Left colon (tissue), 2 donors: Measurements from ENCODE around the gene PIK3R6. TPM values are rescaled to one million over a fixed set of nuclear protein-coding genes. Genes with fewer than 3 reads are reported as not detected.

ENCODE experiments used
- ATAC-seq: fragments of 200-7000 bp; cut with Tn5 transposase; one replicate; pipeline ENCODE4 v1.9.1; 2020; ENCODE audit warnings: mild to moderate bottlenecking, moderate library complexity
- DNase-seq, 2 donors: peaks; one replicate each; pipeline ENCODE4 v3.0.0-alpha.2; 2020
- intact Hi-C, 2 donors: fragments of 100-400 bp; cut with DNase I in 1 of 2; cut with micrococcal nuclease in 1 of 2; formaldehyde crosslinking; loops; one replicate each; pipeline versions ENCODE4 v1.11.2 to v1.14.0; 2022; cut with DNase I, micrococcal nuclease
- long read RNA-seq: library from polyadenylated mRNA; unstranded; transcript quantifications from one replicate; pipeline ENCODE4 v2.0.0, GENCODE V29; 2021
- total RNA-seq, 2 donors: library from RNA; stranded (reverse); fragmentation: NEBNext Ultra II Directional; extraction: Animal tissue kit (Norgen Biotek cat#: 25700); gene quantifications; one replicate each; pipeline ENCODE4 v1.2.1, GENCODE V29; 2021
- donor health status: DM: no; HTN: no; CAD: no.
- donor health status: DM: yes; HTN: yes; CAD: no.

The PIK3R6 gene
- total RNA-seq = under 1 TPM; 0.27 to 0.89 TPM
- long read RNA-seq, partial matches to known transcripts = 1 of 2 reads
- long read RNA-seq, other reads (novel, unspliced or antisense) = 1 of 2 reads

- no peak for DNase-seq
- intact Hi-C loops = no loop called here
- ATAC-seq = no peak
Measured at GRCh38 chr17:8867361-8867981, at the start of gene PIK3R6. Gene PIK3R6 (minus strand): TSS chr17:8867674. CDS start chr17:8849794, 17,880 bp downstream.

- no peak for DNase-seq
- intact Hi-C loops = no loop called here
- ATAC-seq = no peak
Measured at GRCh38 chr17:8916466-8916865, 49.0 kb upstream of the PIK3R6 start.

DNA sequence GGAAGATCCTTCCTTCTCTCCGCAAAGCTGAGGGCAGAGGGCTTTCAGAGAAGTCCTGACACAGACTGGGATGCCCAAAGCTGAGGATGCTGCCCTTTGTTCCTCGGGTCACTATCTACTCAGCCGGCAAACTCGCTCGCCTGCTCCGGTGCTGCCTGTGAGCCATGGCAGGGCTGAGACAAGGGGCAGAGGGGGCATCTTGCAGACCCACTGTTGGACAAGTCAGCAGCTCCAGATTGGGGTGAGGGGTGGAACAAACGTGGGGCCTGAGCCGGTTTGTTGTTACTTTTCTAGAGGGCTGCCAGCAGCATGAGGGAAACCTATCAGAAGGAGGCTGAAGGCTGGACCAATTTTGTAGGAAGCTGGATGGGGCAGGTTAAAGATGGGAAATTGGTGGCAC, 47.1 kb upstream of the PIK3R6 start:
- ATAC-seq = no peak
- intact Hi-C loops = no loop called here

DNA sequence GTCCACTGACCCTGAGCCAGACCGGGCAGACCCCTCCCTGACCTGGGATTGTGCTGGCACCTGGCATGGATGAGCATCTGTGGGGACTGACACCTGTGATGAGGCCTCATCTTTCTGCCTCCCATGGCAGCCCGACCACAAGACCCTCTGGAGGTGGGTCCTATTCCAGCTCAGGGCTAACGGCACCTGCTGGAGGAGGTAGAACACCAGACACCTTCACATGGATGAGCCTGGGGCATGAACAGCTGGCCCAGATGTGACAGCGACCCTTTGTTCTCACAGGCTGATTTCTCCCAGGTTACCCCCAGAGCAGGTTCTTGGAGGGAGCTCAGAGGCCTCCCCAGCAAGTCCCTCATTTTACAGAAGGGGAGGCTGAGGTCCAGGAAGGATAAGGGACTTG, 46.4 kb upstream of the PIK3R6 start:
- no peak for ATAC-seq
- no peak for DNase-seq
- intact Hi-C loops = no loop called here

More for the DNA sequence above, 47.1 kb upstream of the PIK3R6 start:
- DNase-seq = no peak

- intact Hi-C loops = no loop called here
- DNase-seq (no peak), ATAC-seq (no peak)
Measured at GRCh38 chr17:8913091-8913490, 45.6 kb upstream of the PIK3R6 start.

- DNase-seq = no peak
- ATAC-seq = no peak
- intact Hi-C loops = no loop called here
Measured at GRCh38 chr17:8912084-8912981, 44.9 kb upstream of the PIK3R6 start.

GRCh38 chr17:8910969-8911604, 43.6 kb upstream of the PIK3R6 start:
- ATAC-seq (no peak), DNase-seq (no peak)
- intact Hi-C loops = no loop called here

DNA sequence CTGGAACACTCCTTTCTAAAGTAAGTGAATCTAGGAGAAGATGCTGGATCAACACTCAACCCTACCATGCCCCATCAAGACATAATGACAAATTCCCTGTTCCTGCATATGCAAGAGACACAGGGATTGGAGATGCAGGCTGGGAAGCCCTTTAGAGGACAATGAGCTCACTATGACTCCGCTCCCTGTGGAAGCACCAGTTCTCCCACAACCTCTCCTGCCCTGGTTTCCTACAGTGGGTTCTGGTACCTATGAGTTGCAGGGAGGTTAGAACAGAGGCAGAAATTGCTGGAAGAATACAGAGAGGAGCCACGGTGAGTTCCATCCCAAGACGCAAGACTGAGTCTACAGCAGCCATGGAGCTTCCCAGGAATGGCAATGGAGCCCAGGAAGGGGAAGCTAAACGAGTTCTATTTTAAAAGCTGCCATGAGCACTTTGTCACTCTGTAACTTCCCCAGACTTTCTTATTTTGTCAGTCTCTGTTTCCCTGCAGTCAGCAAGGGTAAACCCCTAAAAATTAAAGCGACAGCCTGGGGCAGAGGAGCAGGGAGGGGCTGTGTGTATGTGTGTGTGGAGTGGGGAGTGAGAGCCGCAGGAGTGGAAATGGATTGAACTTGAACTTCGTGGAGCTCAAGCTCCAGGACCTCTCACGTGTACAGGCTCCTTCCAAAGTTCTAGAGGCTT, 42.3 kb upstream of the PIK3R6 start:
- intact Hi-C loops = no loop called here
- DNase-seq (no peak), ATAC-seq (no peak)

- DNase-seq (no peak), ATAC-seq (no peak)
- intact Hi-C loops = no loop called here
Measured at GRCh38 chr17:8905331-8905730, 37.9 kb upstream of the PIK3R6 start.

DNA sequence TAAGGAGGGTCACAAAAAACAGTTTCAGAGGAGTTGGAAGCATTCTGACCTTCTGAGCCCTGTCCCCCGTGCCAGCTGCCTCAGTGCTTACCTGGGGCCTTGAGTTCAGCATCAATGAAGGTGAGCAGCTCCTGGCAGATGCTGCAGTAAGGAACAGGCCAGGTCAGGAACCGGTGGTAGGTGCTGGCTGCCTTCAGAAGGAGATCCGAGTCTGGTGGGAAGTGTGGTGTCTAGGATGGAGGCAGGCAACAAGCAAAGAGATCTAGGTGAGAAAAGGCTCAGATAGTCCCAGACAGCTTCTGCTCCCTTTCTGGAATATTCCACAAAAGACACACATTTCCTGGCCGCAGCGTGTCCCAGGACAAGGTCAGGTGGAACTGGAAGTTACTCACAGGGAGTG, 37.2 kb upstream of the PIK3R6 start:
- intact Hi-C loops = no loop called here
- no peak for ATAC-seq
- no peak for DNase-seq

DNA sequence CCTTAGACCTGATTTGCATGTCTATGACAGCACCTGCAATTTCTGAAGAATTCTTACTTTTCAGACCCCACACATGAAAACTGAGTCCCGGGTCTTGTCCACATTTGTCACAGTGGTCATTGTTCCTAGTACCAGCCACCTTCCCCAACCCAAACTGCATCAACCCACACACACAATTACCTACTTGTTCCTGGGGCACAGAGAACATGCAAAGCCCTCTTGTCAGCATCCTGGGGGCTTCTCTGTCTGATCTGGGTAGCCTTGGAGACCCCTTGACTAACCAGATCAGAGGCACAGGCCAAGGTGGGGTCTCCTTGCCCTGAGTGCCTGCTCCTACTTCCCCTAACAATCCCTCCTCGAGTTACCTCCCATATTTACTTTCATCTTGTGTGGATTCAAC, 36.7 kb upstream of the PIK3R6 start:
- ATAC-seq = no peak
- no peak for DNase-seq
- intact Hi-C loops = no loop called here

- ATAC-seq = no peak
- intact Hi-C loops = no loop called here
- DNase-seq = no peak
Measured at GRCh38 chr17:8900626-8901585, 33.4 kb upstream of the PIK3R6 start.

DNA sequence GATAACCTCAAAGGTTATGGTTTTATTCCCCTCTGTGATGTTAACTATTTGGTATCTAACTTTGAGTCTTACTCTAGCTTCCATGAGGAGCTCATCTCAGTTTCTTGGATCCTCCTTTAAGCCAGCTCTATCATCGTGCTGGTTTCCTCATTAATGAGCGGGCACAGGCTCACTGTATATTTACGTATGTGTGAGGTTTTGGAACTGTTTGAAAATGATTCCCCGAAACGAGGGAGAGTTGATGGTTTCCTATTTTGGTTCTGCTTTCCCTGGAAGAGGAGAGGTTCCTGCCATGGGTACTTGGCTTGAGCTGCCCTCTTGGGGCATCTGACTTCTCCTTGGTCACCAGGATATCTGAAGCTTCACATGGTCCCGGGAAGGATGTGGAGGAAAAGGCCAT, 32.7 kb upstream of the PIK3R6 start:
- intact Hi-C loops = no loop called here
- DNase-seq (no peak), ATAC-seq (no peak)

DNA sequence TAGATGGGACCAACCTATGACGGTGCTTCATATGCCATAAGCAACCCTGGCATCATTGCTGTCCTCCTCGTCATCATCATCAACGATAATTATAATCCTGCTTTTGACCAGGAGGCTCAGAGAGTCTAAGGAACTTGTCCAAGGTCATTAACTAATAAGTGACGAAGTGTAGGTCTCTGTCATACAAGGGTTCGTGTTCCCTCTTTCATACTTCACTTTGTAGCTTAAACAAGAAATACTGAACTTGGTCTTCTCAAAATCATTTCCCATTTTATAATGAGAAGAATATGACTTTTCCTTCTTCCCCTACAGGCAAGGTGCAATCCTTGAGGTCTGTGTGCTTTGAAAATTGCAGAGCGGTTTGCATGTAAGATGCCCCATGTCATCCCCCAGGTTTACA, 31.2 kb upstream of the PIK3R6 start:
- ATAC-seq (no peak), DNase-seq (no peak)
- intact Hi-C loops = no loop called here

DNA sequence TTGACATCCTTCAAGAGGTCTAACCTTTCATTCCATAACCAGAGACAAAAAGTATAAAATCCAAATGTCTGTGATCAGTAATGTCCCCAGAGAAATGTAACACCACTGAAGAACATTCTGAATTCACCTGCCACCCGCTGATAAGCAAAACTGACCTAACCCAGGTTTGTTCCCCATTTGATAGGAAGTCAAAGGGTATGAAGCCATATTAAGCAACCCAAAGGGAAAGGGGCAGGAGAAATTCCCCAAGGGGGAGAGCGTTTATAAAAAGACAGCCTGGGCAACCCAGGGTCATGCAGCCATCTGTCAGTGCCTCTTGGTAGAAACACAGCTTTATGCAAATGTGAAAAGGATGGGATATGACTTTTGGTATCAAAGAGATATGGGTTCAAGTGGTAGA, 30.7 kb upstream of the PIK3R6 start:
- no peak for DNase-seq
- intact Hi-C loops = no loop called here
- no peak for ATAC-seq

DNA sequence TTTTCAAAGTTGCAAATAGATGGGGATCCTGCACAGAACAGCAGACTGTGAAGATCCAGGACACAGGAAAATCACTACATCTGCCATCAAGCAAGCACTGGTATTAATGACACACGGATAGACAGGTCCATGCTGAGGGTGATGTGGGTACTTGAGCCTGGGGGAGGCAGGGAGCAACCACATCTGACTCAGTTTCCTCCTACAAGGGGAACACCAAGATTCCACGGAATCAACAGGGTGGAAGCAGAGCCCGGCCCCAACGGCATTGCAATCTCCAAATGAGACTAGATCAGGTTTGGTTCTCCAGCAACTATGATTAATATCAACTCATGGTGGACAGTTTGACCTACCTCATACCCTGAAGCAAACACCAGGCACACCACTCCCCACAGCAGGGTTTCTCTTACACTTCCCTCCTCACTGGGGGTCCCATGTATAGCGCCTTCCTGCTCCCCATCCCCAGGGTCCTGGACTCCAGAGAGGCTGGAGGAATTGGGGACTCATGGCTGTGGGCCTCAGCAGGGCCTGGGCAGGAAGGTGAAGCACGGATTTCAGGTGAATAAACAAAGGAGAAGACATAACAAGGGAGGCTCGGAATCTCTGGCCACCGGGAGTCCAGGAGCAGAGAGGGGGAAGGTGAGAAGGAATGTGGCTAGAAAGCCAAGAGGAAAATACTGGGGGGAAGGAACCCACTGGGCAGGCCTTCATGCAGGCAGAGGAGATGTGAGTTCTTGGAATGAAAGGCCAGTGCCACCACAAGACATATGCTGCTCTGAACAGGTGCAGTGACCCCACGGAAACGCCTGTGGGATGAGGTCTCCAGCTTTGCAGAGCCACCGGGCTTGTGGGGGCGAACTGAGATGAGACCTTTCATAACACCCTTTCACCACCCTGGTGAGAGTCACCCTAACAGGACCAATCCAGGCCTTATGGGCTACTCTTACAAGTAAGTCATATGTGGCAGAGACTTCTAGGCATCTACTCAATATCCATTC, 29.5 kb upstream of the PIK3R6 start:
- ATAC-seq = no peak
- no peak for DNase-seq
- intact Hi-C loops = no loop called here

GRCh38 chr17:8896087-8896486, 28.6 kb upstream of the PIK3R6 start:
- DNase-seq (no peak), ATAC-seq (no peak)
- intact Hi-C loops = no loop called here
